GM12891 (cell line): ENCODE data around the gene GCG.

Experiments used
- POLR2A ChIP-seq: IDR thresholded peaks from 2 replicates; pipeline ENCODE4 v1.6.1; 2011; ENCODE audit warnings: low read depth, low read length, control low read depth
- POLR2AphosphoS5 ChIP-seq: IDR thresholded peaks from 2 replicates; pipeline ENCODE4 v1.6.1; 2011; ENCODE audit warnings: low read depth, low read length, control low read depth

DNA sequence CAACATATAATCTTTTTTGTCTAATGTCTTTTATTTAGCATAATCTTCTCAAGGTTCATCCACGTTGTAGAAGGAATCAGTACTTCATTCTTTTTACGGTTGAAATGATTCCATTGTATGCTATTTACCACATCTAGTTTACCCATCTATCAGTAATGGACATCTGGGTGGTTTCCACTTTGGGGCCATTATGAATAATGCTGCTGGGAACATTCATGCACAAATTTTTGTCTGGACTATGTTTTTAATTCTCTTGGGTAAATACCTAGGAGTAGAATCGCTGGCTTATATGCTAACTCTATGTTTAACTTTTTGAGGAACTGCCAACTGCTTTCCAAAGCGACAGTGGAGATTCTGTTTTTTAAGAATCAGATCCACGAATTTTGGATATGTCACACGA lies 7.4 kb upstream of the GCG start:
- TF ChIP-seq POLR2AphosphoS5 (no peak), POLR2A (no peak)
